ENCODE measurements around the gene TCF7L2.

- no peak for TF ChIP-seq CTCF (conservative IDR thresholded peaks at IDR 0.05)
- TF ChIP-seq ZFX (IDR thresholded peaks at IDR 0.05), result no peak
Measured at GRCh38 chr10:112970021-112970420, 20.0 kb downstream of the TCF7L2 start.
